ENCODE measurements around the gene LAMB4. TPM values are rescaled to one million over a fixed set of nuclear protein-coding genes. Genes with fewer than 3 reads are reported as not detected.

The LAMB4 gene
- polyA plus RNA-seq, 1 of the 3 experiments (the other 2 are of a cell fraction) = 0.36 TPM

GRCh38 chr7:108094933-108095710, 35.0 kb downstream of the LAMB4 start (continued):
- TF ChIP-seq TAF1 (IDR thresholded peaks at IDR 0.05; ENCODE audit: borderline replicate concordance, low read depth, low read length) (peak; percentile 21; the same call in 1 of the 2 replicates), REST (IDR thresholded peaks at IDR 0.05; ENCODE audit: low read depth, low read length) (no peak), NFIC (IDR thresholded peaks at IDR 0.05; ENCODE audit: borderline replicate concordance) (peak; percentile 77)

- no peaks in the 10 kb centered on the region for H3K36me3 ChIP-seq (replicated peaks in 1 of 2; ENCODE audit: control insufficient read depth in 1 of 2, insufficient read depth in 2 of 2, low read length in 1 of 2)
- H3K9me3 ChIP-seq = no peaks in the 10 kb centered on the region
- no peak overlapping the region for H2AFZ ChIP-seq (ENCODE audit: low read depth)
- no peak for TF ChIP-seq REST (IDR thresholded peaks at IDR 0.05; ENCODE audit: low read depth, low read length)
- peak; percentile 72; the same call in 1 of the 2 replicates for TF ChIP-seq TEAD4 (IDR thresholded peaks at IDR 0.05; ENCODE audit: borderline replicate concordance, insufficient read depth)
- TF ChIP-seq USF2 (IDR thresholded peaks at IDR 0.05; ENCODE audit: borderline replicate concordance, low read depth, low read length) = no peak
- TF ChIP-seq FOXJ3 (CRISPR knock-in tag; IDR thresholded peaks at IDR 0.05) = no peak
- TF ChIP-seq NFIC (IDR thresholded peaks at IDR 0.05; ENCODE audit: borderline replicate concordance) = peak; percentile 77
- TF ChIP-seq JUND (IDR thresholded peaks at IDR 0.05) = peak; percentile 54
- TF ChIP-seq YY1 (IDR thresholded peaks at IDR 0.05; ENCODE audit: low read depth) = no peak
- TF ChIP-seq SMC3 (IDR thresholded peaks at IDR 0.05; ENCODE audit: low read depth, low read length) = no peak
- TF ChIP-seq TAF1 (IDR thresholded peaks at IDR 0.05; ENCODE audit: borderline replicate concordance, low read depth, low read length) = 0 out of 2 replicates have a peak, but pooled peaks have one; percentile 22
- TF ChIP-seq FOXM1 (IDR thresholded peaks at IDR 0.05; ENCODE audit: low read depth) = 0 out of 2 replicates have a peak, but pooled peaks have one; percentile 24
- peak; percentile 83 for TF ChIP-seq RXRA (IDR thresholded peaks at IDR 0.05; ENCODE audit: borderline replicate concordance, low read depth)
- TF ChIP-seq FOSL2 (IDR thresholded peaks at IDR 0.05; ENCODE audit: borderline replicate concordance, low read depth) = no peak
- no peak for TF ChIP-seq NRF1 (IDR thresholded peaks at IDR 0.05; ENCODE audit: low read depth, low read length)
- peak; percentile 65; the same call in 1 of the 2 replicates for TF ChIP-seq POLR2AphosphoS5 (IDR thresholded peaks at IDR 0.05; ENCODE audit: low read depth, low read length)
- peak; percentile 52 to 76; a peak in 2 of 4 replicates for TF ChIP-seq EP300 (IDR thresholded peaks at IDR 0.05; ENCODE audit: borderline replicate concordance in 1 of 2, low read depth in 1 of 2, low read length in 1 of 2)
- TF ChIP-seq PBX3 (IDR thresholded peaks at IDR 0.05) = peak; percentile 75
- TF ChIP-seq TCF12 (IDR thresholded peaks at IDR 0.05) = peak; percentile 96
- no peak for TF ChIP-seq EZH2phosphoT487 (IDR thresholded peaks at IDR 0.05; ENCODE audit: borderline replicate concordance, low read depth)
- peak; percentile 79; the same call in 1 of the 2 replicates for TF ChIP-seq MEF2A (IDR thresholded peaks at IDR 0.05; ENCODE audit: borderline replicate concordance, low read depth)
- no peak; the same call in 1 of the 2 replicates for TF ChIP-seq GABPA (IDR thresholded peaks at IDR 0.05; ENCODE audit: low read depth)
- H3K27me3 ChIP-seq (ENCODE audit: insufficient read depth) = no peaks in the 10 kb centered on the region
- H3K79me2 ChIP-seq (ENCODE audit: insufficient read depth) = no peaks in the 10 kb centered on the region
- H3K4me1 ChIP-seq (ENCODE audit: control insufficient read depth in 1 of 2, insufficient read depth in 2 of 2, low read depth in 1 of 2, low read length in 1 of 2) = peaks cover 13 to 25% of the 10 kb centered on the region in 2 experiments
- CTCF ChIA-PET = interaction anchor here (1.2 to 2.6 kb wide), 4 partner anchors 11 to 92 kb away, joined by 3 to 12 read pairs (median 3); no protein-coding TSS in a partner anchor
- no peaks in the 10 kb centered on the region for H4K20me1 ChIP-seq (ENCODE audit: insufficient read depth)
- H3K9me2 ChIP-seq = no peaks in the 10 kb centered on the region
- peaks cover 16% of the 10 kb centered on the region for H3F3A ChIP-seq (replicated peaks; ENCODE audit: insufficient read depth)
- H3K27ac ChIP-seq (ENCODE audit: low read depth in 2 of 2, low read length in 1 of 2) = peak overlapping the region; percentile 81 to 85
- H3K4me3 ChIP-seq (ENCODE audit: low read depth in 2 of 2, low read length in 1 of 2) = no peak overlapping the region
- POLR2A ChIA-PET = no interaction called here
- DNase-seq = no peak
- peak overlapping the region; percentile 38; the same call in 1 of the 2 replicates for H3K4me2 ChIP-seq
- no peak overlapping the region; the same call in 1 of the 2 replicates for H3K9ac ChIP-seq
- 2% methylated on average over 1 of the region's 1 CpG for WGBS (ENCODE audit: low lambda C conversion rate)
Measured at GRCh38 chr7:108094346-108094745, 35.8 kb downstream of the LAMB4 start.
